Keratinocyte (primary cell): ENCODE data around the gene MPZL2. TPM values are rescaled to one million over a fixed set of nuclear protein-coding genes. Genes with fewer than 3 reads are reported as not detected.
A peak's percentile ranks its signal among the peaks of the same experiment; 100 is the strongest.

Source experiments
- DNase-seq: peaks from one replicate; pipeline ENCODE4 v3.0.0-alpha.2; 2011; ENCODE audit warnings: low read depth, missing footprints, low spot score
- FAIRE-seq: peaks from 2 replicates; lab custom pipeline; 2011; peaks lifted over from hg19 to GRCh38; lab: Jason Lieb, UNC
- H2AFZ ChIP-seq: 2 replicates; pipeline ENCODE4 v1.6.0; 2012; ENCODE audit warnings: low read length, control low read depth, inconsistent platforms; ENCODE audit not compliant: control insufficient read depth
- H3K27ac ChIP-seq: 2 replicates; pipeline ENCODE4 v1.5.1; 2011; ENCODE audit warnings: low read length; ENCODE audit not compliant: control insufficient read depth, insufficient read depth
- H3K27me3 ChIP-seq: 3 replicates; pipeline ENCODE4 v1.6.0; 2011; ENCODE audit warnings: low read length; ENCODE audit not compliant: control insufficient read depth, insufficient read depth; ENCODE audit errors: extremely low read depth
- H3K36me3 ChIP-seq, 2 experiments: 2 replicates in 1 of 2; 3 replicates in 1 of 2; pipeline ENCODE4 v1.5.1; 2011; ENCODE audit warnings: low read length in 2 of 2, mild to moderate bottlenecking in 1 of 2; ENCODE audit not compliant: control insufficient read depth in 2 of 2, insufficient read depth in 2 of 2; ENCODE audit errors: extremely low read depth in 1 of 2
- H3K4me1 ChIP-seq: 3 replicates; pipeline ENCODE4 v1.5.1; 2011; ENCODE audit warnings: low read length; ENCODE audit not compliant: control insufficient read depth, insufficient read depth; ENCODE audit errors: extremely low read depth
- H3K4me2 ChIP-seq: 3 replicates; pipeline ENCODE4 v1.6.0; 2011; ENCODE audit warnings: low read depth, low read length; ENCODE audit not compliant: control insufficient read depth, insufficient read depth; ENCODE audit errors: extremely low read depth
- H3K4me3 ChIP-seq, 3 experiments: fragments of 200-600 bp in 1 of 3; sonication (generic) in 1 of 3; 2 replicates in 2 of 3; 3 replicates in 1 of 3; pipeline ENCODE4 v1.5.1; 2011 to 2016; ENCODE audit warnings: low read length in 3 of 3, mild to moderate bottlenecking in 3 of 3, control low read depth in 2 of 3, inconsistent platforms in 1 of 3, low read depth in 1 of 3, mixed read lengths in 1 of 3, mixed run types in 1 of 3, moderate library complexity in 1 of 3; ENCODE audit not compliant: control insufficient read depth in 2 of 3, insufficient read depth in 2 of 3; ENCODE audit errors: extremely low read depth in 1 of 3
- H3K79me2 ChIP-seq: 2 replicates; pipeline ENCODE4 v1.6.0; 2012; ENCODE audit warnings: low read length; ENCODE audit not compliant: control insufficient read depth, insufficient read depth
- H3K9ac ChIP-seq: 3 replicates; pipeline ENCODE4 v1.6.0; 2011; ENCODE audit warnings: low read length; ENCODE audit not compliant: control insufficient read depth, insufficient read depth; ENCODE audit errors: extremely low read depth
- H3K9me1 ChIP-seq: 3 replicates; pipeline ENCODE4 v1.6.0; 2011; ENCODE audit warnings: low read length; ENCODE audit not compliant: control insufficient read depth, insufficient read depth; ENCODE audit errors: extremely low read depth
- H3K9me3 ChIP-seq: 2 replicates; pipeline ENCODE4 v1.5.1; 2012; ENCODE audit warnings: low read depth, low read length; ENCODE audit not compliant: control insufficient read depth
- H4K20me1 ChIP-seq: 3 replicates; pipeline ENCODE4 v1.6.0; 2011; ENCODE audit warnings: low read length; ENCODE audit not compliant: control insufficient read depth, insufficient read depth; ENCODE audit errors: extremely low read depth
- CTCF ChIP-seq, 3 experiments: IDR thresholded peaks in 1 of 3; conservative IDR thresholded peaks in 1 of 3; optimal IDR thresholded peaks in 1 of 3; 2 replicates in 2 of 3; 3 replicates in 1 of 3; pipeline versions ENCODE3 to v1.5.1; 2011; ENCODE audit warnings: low read length in 3 of 3, mild to moderate bottlenecking in 3 of 3, moderate library complexity in 2 of 3, control low read depth in 1 of 3, inconsistent platforms in 1 of 3; ENCODE audit not compliant: insufficient read depth in 2 of 3; ENCODE audit errors: extremely low read depth in 1 of 3
- EZH2 ChIP-seq: IDR thresholded peaks from one replicate; pipeline ENCODE4 v1.6.1; 2012; ENCODE audit warnings: inconsistent platforms, mild to moderate bottlenecking, low read length, moderate library complexity
- dilution Hi-C: fragments of 300-500 bp; cut with MboI; formaldehyde crosslinking; loops from one replicate; pipeline ENCODE4 v1.7.0; 2020; ENCODE audit warnings: low sequenced_read_pairs; ENCODE audit not compliant: extremely low pct_ligation_motif_present
- polyA plus RNA-seq, 5 experiments: library from polyadenylated mRNA; depleted of rRNA in 3 of 5; stranded (reverse) in 3 of 5; stranded (forward) in 1 of 5; unstranded in 1 of 5; fragments of >200 nt; gene quantifications; 1 replicate in 1 of 5; 2 replicates in 3 of 5; 3 replicates in 1 of 5; pipeline versions ENCODE4 v1.2.1 to v1.2.3, GENCODE V29; 2011 to 2012; ENCODE audit warnings: missing spikeins in 2 of 5, low read depth in 1 of 5, low replicate concordance in 1 of 5

The MPZL2 gene
- polyA plus RNA-seq, 1 donor (not counting 4 experiments of a cell fraction or from before 2014, with no cell fraction given) = 225 TPM

GRCh38 chr11:118260353-118260752, 3.7 kb downstream of the MPZL2 start:
- Histone ChIP-seq H3K27me3 (no peaks in the 10 kb centered on the region), H3K4me2 (peak overlapping the region; percentile 97), H3K27ac (no peak overlapping the region), H3K4me1 (peaks cover 34% of the 10 kb centered on the region), H2AFZ (no peak overlapping the region), H3K9ac (no peak overlapping the region), H4K20me1 (no peaks in the 10 kb centered on the region), H3K9me1 (no peaks in the 10 kb centered on the region), H3K9me3 (no peaks in the 10 kb centered on the region), H3K4me3 (peak overlapping the region in 1 of 3 experiments; percentile 4), H3K36me3 (peaks cover 30 to 54% of the 10 kb centered on the region in 2 experiments), H3K79me2 (peaks cover 33% of the 10 kb centered on the region)
- dilution Hi-C loops = no loop called here
- FAIRE-seq (no peak), DNase-seq (no peak)
- TF ChIP-seq CTCF (optimal IDR thresholded peaks at IDR 0.05 in 1 of 3, IDR thresholded peaks at IDR 0.05 in 1 of 3, conservative IDR thresholded peaks at IDR 0.05 in 1 of 3; ENCODE audit: extremely low read depth in 1 of 3, insufficient read depth in 2 of 3, low read length in 3 of 3) = no peak
- TF ChIP-seq EZH2 = no peak

- H3K79me2 ChIP-seq = peaks cover 33% of the 10 kb centered on the region
- no peak for TF ChIP-seq CTCF (optimal IDR thresholded peaks at IDR 0.05 in 1 of 3, IDR thresholded peaks at IDR 0.05 in 1 of 3, conservative IDR thresholded peaks at IDR 0.05 in 1 of 3; ENCODE audit: extremely low read depth in 1 of 3, insufficient read depth in 2 of 3, low read length in 3 of 3)
- no peak for TF ChIP-seq EZH2
- H3K9me3 ChIP-seq = no peaks in the 10 kb centered on the region
- dilution Hi-C loops = no loop called here
- H3K4me1 ChIP-seq = peaks cover 27% of the 10 kb centered on the region
- FAIRE-seq = no peak
- H3K4me3 ChIP-seq = no peak overlapping the region
- H3K36me3 ChIP-seq = peaks cover 31 to 59% of the 10 kb centered on the region in 2 experiments
- no peaks in the 10 kb centered on the region for H4K20me1 ChIP-seq
- H3K27me3 ChIP-seq = no peaks in the 10 kb centered on the region
- H3K9me1 ChIP-seq = no peaks in the 10 kb centered on the region
- H3K9ac ChIP-seq = no peak overlapping the region
- H2AFZ ChIP-seq = no peak overlapping the region
- DNase-seq = no peak
- H3K27ac ChIP-seq = no peak overlapping the region
- H3K4me2 ChIP-seq = no peak overlapping the region
Measured at GRCh38 chr11:118259138-118259537, 5.0 kb downstream of the MPZL2 start.
